Measurements from ENCODE around the gene NR6A1. TPM values are rescaled to one million over a fixed set of nuclear protein-coding genes. Genes with fewer than 3 reads are reported as not detected.

The NR6A1 gene
- total and polyA plus RNA-seq, 4 experiments from 2014 or later, result 0.06 TPM; not detected in 3

DNA sequence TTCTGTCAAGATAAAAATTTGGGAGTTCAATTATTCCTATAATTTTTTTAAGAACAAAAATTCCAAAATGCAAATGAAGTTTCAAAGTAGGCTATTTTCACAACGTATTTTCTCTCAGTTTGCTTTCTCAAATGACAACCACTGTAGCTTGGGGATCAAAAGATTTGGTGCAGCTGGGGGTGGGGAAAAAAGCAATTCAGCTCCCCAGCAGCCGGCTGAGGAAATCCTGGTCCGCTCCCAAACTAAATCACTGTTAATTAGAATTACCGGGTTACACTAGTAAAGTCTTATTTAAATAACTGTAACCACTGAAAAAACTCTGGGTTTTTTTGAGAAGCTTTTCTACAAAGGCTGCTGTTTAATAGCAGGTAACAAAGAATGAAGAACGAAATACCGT, 5.7 kb downstream of the NR6A1 start:
- H3K4me1 Mint-ChIP-seq, result peaks cover 10 to 18% (median 14%) of the 10 kb centered on the region in 4 donors
- Histone ChIP-seq H3K27me3 (ENCODE audit: insufficient read depth, low read length) (peaks cover 40% of the 10 kb centered on the region), H3K27ac (ENCODE audit: low read depth, low read length) (no peak overlapping the region), H3K4me3 (ENCODE audit: low read length in 2 of 2) (no peak overlapping the region), H3K36me3 (ENCODE audit: insufficient read depth, low read length) (no peaks in the 10 kb centered on the region), H3K4me1 (ENCODE audit: insufficient read depth, low read length) (peaks cover 14% of the 10 kb centered on the region), H3K9me3 (ENCODE audit: control insufficient read depth in 1 of 2, low read length in 2 of 2) (no peaks in the 10 kb centered on the region)
- peaks cover 0 to 2% (median 0%) of the 10 kb centered on the region in 8 donors for H3K9me3 Mint-ChIP-seq
- H3K27ac Mint-ChIP-seq, result no peak overlapping the region
- POLR2A ChIA-PET (ENCODE audit: partially characterized antibody), result interaction anchor here (0.7 kb wide), 1 partner anchor 97 kb away, joined by 3 read pairs; no protein-coding TSS in a partner anchor
- H3K36me3 Mint-ChIP-seq, result no peaks in the 10 kb centered on the region
- CTCF ChIA-PET (ENCODE audit: partially characterized antibody), result interaction anchor here (2.1 kb wide), 2 partner anchors 87 to 97 kb away, joined by 5 to 7 read pairs; partner anchors contain the start of gene ARPC5L
- H3K4me3 Mint-ChIP-seq, result no peak overlapping the region
- intact Hi-C loops (cut with micrococcal nuclease), result no loop called here
- no peak for DNase-seq
- H3K27me3 Mint-ChIP-seq, result peaks cover 62 to 64% of the 10 kb centered on the region in 2 donors

DNA sequence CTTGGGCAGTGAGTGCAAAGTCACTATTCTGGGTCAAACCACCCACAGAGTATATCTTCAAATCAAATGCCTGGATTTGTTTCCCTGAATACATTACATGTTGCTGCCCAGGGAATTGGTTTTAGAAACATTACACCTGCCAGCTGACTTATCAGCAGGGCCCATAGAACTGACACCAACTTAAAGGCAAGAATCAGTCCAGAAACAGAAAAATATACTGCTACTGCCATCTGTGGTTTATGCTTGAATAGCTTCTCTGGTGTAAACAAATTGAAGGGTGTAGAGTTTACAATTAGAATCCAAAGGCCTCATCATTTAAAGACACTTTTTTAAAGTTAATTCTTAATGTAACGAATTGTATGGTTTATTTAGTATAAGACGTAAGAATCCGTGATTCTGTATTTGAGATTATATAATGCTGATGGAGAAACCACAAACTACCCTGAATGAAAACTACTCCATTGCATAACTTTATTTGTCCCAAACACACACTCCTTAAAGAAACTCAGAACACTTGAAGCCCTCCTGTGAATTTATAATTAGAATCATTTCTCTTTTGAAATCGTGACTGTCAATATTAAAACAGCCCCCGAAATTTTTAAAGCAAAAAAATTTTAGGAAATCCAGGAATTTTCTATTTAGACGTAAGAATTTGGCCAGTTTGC, 6.2 kb downstream of the NR6A1 start:
- intact Hi-C loops (cut with micrococcal nuclease), result no loop called here

GRCh38 chr9:124762633-124763032, 8.5 kb downstream of the NR6A1 start:
- Histone ChIP-seq H3K36me3 (ENCODE audit: insufficient read depth, low read length) (no peaks in the 10 kb centered on the region), H3K27me3 (ENCODE audit: insufficient read depth, low read length) (peaks cover 19% of the 10 kb centered on the region), H3K4me3 (ENCODE audit: low read length in 2 of 2) (no peak overlapping the region), H3K27ac (ENCODE audit: low read depth, low read length) (no peak overlapping the region), H3K9me3 (ENCODE audit: control insufficient read depth in 1 of 2, low read length in 2 of 2) (no peaks in the 10 kb centered on the region), H3K4me1 (ENCODE audit: insufficient read depth, low read length) (no peaks in the 10 kb centered on the region)
- ChIA-PET POLR2A (ENCODE audit: partially characterized antibody) (interaction anchor here (1.6 kb wide), 1 partner anchor 94 kb away, joined by 3 read pairs; no protein-coding TSS in a partner anchor), CTCF (ENCODE audit: partially characterized antibody) (interaction anchor here (0.6 to 1.5 kb wide), 5 partner anchors 8 to 606 kb away, joined by 3 to 4 read pairs (median 3); partner anchors contain the start of genes NR6A1, OLFML2A and WDR38)
- peaks cover 54 to 59% of the 10 kb centered on the region in 2 donors for H3K27me3 Mint-ChIP-seq
- H3K9me3 Mint-ChIP-seq, result peaks cover 0 to 2% (median 0%) of the 10 kb centered on the region in 8 donors
- intact Hi-C loops (cut with micrococcal nuclease), result no loop called here
- H3K36me3 Mint-ChIP-seq, result no peaks in the 10 kb centered on the region
- DNase-seq, result no peak
- no peaks in the 10 kb centered on the region for H3K4me1 Mint-ChIP-seq
- H3K27ac Mint-ChIP-seq, result no peak overlapping the region
- no peak overlapping the region for H3K4me3 Mint-ChIP-seq

More for the DNA sequence above, 6.2 kb downstream of the NR6A1 start:
- Mint-ChIP-seq H3K36me3 (no peaks in the 10 kb centered on the region), H3K4me3 (no peak overlapping the region), H3K27ac (no peak overlapping the region), H3K4me1 (peaks cover 8 to 13% (median 10%) of the 10 kb centered on the region in 4 donors), H3K27me3 (peaks cover 60 to 63% of the 10 kb centered on the region in 2 donors), H3K9me3 (peaks cover 0 to 2% (median 0%) of the 10 kb centered on the region in 8 donors)
- Histone ChIP-seq H3K27ac (ENCODE audit: low read depth, low read length) (no peak overlapping the region), H3K4me3 (ENCODE audit: low read length in 2 of 2) (no peak overlapping the region), H3K36me3 (ENCODE audit: insufficient read depth, low read length) (no peaks in the 10 kb centered on the region), H3K27me3 (ENCODE audit: insufficient read depth, low read length) (peaks cover 36% of the 10 kb centered on the region), H3K9me3 (ENCODE audit: control insufficient read depth in 1 of 2, low read length in 2 of 2) (no peaks in the 10 kb centered on the region), H3K4me1 (ENCODE audit: insufficient read depth, low read length) (peaks cover 8% of the 10 kb centered on the region)
- no peak for DNase-seq
- ChIA-PET POLR2A (ENCODE audit: partially characterized antibody) (interaction anchor here (0.7 kb wide), 1 partner anchor 97 kb away, joined by 3 read pairs; no protein-coding TSS in a partner anchor), CTCF (ENCODE audit: partially characterized antibody) (interaction anchor here (1.4 to 2.1 kb wide), 5 partner anchors 10 to 97 kb away, joined by 4 to 8 read pairs (median 5); partner anchors contain the start of genes ARPC5L and WDR38)

DNA sequence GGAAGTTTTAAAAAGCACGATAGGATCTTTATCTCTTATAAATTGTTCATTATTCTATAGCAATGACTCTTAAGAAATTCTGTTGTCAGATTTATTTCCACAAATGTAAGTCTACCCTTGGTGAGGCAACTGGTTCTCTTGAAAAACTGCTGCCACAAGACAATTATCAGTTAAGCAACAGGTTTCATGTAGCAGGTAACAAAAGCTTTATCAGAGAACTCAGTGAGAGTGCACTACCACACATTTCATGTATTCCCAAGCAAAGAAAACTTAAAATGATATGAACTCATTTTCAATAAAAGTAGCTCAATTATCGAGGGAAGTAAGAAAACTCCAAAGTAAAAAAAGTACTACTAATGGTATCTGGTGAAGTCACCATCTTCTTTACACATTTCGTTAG, 9.4 kb downstream of the NR6A1 start:
- H3K9me3 ChIP-seq (ENCODE audit: control insufficient read depth in 1 of 2, low read length in 2 of 2), result no peaks in the 10 kb centered on the region
- POLR2A ChIA-PET (ENCODE audit: partially characterized antibody), result no interaction called here

GRCh38 chr9:124761196-124761595, 9.9 kb downstream of the NR6A1 start:
- peaks cover 54 to 62% of the 10 kb centered on the region in 2 donors for H3K27me3 Mint-ChIP-seq
- Histone ChIP-seq H3K4me3 (ENCODE audit: low read length in 2 of 2) (no peak overlapping the region), H3K4me1 (ENCODE audit: insufficient read depth, low read length) (no peaks in the 10 kb centered on the region), H3K36me3 (ENCODE audit: insufficient read depth, low read length) (no peaks in the 10 kb centered on the region), H3K27me3 (ENCODE audit: insufficient read depth, low read length) (peaks cover 19% of the 10 kb centered on the region), H3K9me3 (ENCODE audit: control insufficient read depth in 1 of 2, low read length in 2 of 2) (no peaks in the 10 kb centered on the region), H3K27ac (ENCODE audit: low read depth, low read length) (no peak overlapping the region)
- peaks cover 0 to 2% (median 0%) of the 10 kb centered on the region in 8 donors for H3K9me3 Mint-ChIP-seq
- intact Hi-C loops (cut with micrococcal nuclease), result no loop called here
- no peak overlapping the region for H3K27ac Mint-ChIP-seq
- DNase-seq, result no peak
- H3K4me3 Mint-ChIP-seq, result no peak overlapping the region
- H3K4me1 Mint-ChIP-seq, result no peaks in the 10 kb centered on the region
- CTCF ChIA-PET (ENCODE audit: partially characterized antibody), result interaction anchor here (1.5 to 1.9 kb wide), 3 partner anchors 11 to 92 kb away, joined by 4 to 5 read pairs (median 4); partner anchors contain the start of gene WDR38
- no peaks in the 10 kb centered on the region for H3K36me3 Mint-ChIP-seq
- POLR2A ChIA-PET (ENCODE audit: partially characterized antibody), result no interaction called here

More for the DNA sequence above, 9.4 kb downstream of the NR6A1 start:
- H3K9me3 Mint-ChIP-seq, result peaks cover 0 to 2% (median 0%) of the 10 kb centered on the region in 8 donors
- no peaks in the 10 kb centered on the region for H3K36me3 Mint-ChIP-seq
- no peak overlapping the region for H3K27ac ChIP-seq (ENCODE audit: low read depth, low read length)
- CTCF ChIA-PET (ENCODE audit: partially characterized antibody), result interaction anchor here (1.1 to 1.9 kb wide), 5 partner anchors 9 to 91 kb away, joined by 3 to 5 read pairs (median 3); partner anchors contain the start of genes NR6A1, OLFML2A and WDR38
- intact Hi-C loops (cut with micrococcal nuclease), result no loop called here
- H3K27me3 ChIP-seq (ENCODE audit: insufficient read depth, low read length), result peaks cover 19% of the 10 kb centered on the region
- H3K4me3 Mint-ChIP-seq, result no peak overlapping the region
- no peaks in the 10 kb centered on the region for H3K4me1 ChIP-seq (ENCODE audit: insufficient read depth, low read length)
- no peaks in the 10 kb centered on the region for H3K4me1 Mint-ChIP-seq
- no peak overlapping the region for H3K27ac Mint-ChIP-seq
- DNase-seq, result no peak
- H3K27me3 Mint-ChIP-seq, result peaks cover 53 to 60% of the 10 kb centered on the region in 2 donors
- H3K36me3 ChIP-seq (ENCODE audit: insufficient read depth, low read length), result no peaks in the 10 kb centered on the region
- no peak overlapping the region for H3K4me3 ChIP-seq (ENCODE audit: low read length in 2 of 2)

GRCh38 chr9:124760719-124761118, 10.4 kb downstream of the NR6A1 start:
- H3K4me3 ChIP-seq (ENCODE audit: low read length in 2 of 2), result no peak overlapping the region
- H3K27ac ChIP-seq (ENCODE audit: low read depth, low read length), result no peak overlapping the region
- H3K4me3 Mint-ChIP-seq, result no peak overlapping the region
- intact Hi-C loops (cut with micrococcal nuclease), result no loop called here
- ChIA-PET POLR2A (ENCODE audit: partially characterized antibody) (no interaction called here), CTCF (ENCODE audit: partially characterized antibody) (interaction anchor here (1.5 to 1.9 kb wide), 2 partner anchors 11 to 93 kb away, joined by 4 to 5 read pairs; partner anchors contain the start of gene WDR38)
- peaks cover 0 to 2% (median 0%) of the 10 kb centered on the region in 8 donors for H3K9me3 Mint-ChIP-seq
- H3K27me3 Mint-ChIP-seq, result peaks cover 56 to 64% of the 10 kb centered on the region in 2 donors
- no peak overlapping the region for H3K27ac Mint-ChIP-seq
- H3K36me3 Mint-ChIP-seq, result no peaks in the 10 kb centered on the region
- H3K4me1 ChIP-seq (ENCODE audit: insufficient read depth, low read length), result no peaks in the 10 kb centered on the region
- H3K4me1 Mint-ChIP-seq, result no peaks in the 10 kb centered on the region
- H3K9me3 ChIP-seq (ENCODE audit: control insufficient read depth in 1 of 2, low read length in 2 of 2), result no peaks in the 10 kb centered on the region
- peaks cover 19% of the 10 kb centered on the region for H3K27me3 ChIP-seq (ENCODE audit: insufficient read depth, low read length)
- no peaks in the 10 kb centered on the region for H3K36me3 ChIP-seq (ENCODE audit: insufficient read depth, low read length)
- no peak for DNase-seq

DNA sequence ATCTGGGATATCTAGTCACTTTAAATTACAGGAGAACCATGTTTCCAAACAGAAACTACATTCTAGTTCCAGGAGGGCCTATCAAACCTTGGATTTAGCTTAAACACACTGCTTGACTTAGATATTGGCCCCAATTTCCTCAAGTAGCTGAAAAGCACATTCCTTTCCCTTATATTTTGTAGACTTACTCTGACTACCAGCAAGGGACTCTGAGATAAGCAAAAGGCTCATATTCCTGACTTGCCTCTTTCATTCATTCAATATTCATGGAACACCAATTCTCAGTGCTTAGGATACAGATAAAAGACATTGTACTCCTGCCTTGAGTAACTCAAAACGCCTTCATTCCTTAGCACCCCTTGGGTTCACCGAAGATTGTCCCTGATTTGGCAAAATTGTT, 11.8 kb downstream of the NR6A1 start:
- Histone ChIP-seq H3K4me1 (ENCODE audit: insufficient read depth, low read length) (no peaks in the 10 kb centered on the region), H3K9me3 (ENCODE audit: control insufficient read depth in 1 of 2, low read length in 2 of 2) (no peaks in the 10 kb centered on the region), H3K27ac (ENCODE audit: low read depth, low read length) (no peak overlapping the region), H3K27me3 (ENCODE audit: insufficient read depth, low read length) (peaks cover 18% of the 10 kb centered on the region), H3K4me3 (ENCODE audit: low read length in 2 of 2) (no peak overlapping the region), H3K36me3 (ENCODE audit: insufficient read depth, low read length) (no peaks in the 10 kb centered on the region)
- Mint-ChIP-seq H3K9me3 (peaks cover 0 to 2% (median 0%) of the 10 kb centered on the region in 8 donors), H3K27ac (no peak overlapping the region), H3K36me3 (no peaks in the 10 kb centered on the region), H3K4me1 (no peaks in the 10 kb centered on the region), H3K4me3 (no peak overlapping the region), H3K27me3 (peaks cover 61 to 69% of the 10 kb centered on the region in 2 donors)
- ChIA-PET POLR2A (ENCODE audit: partially characterized antibody) (no interaction called here), CTCF (ENCODE audit: partially characterized antibody) (no interaction called here)
- intact Hi-C loops (cut with micrococcal nuclease), result no loop called here
- DNase-seq, result no peak
